NCI-H2196 (cell line): ENCODE results near the gene PFN3.
"Not testable (repeated sequence)": the region's sequence is repeated elsewhere in the genome, so short reads cannot be mapped to it uniquely, and the experiment has no call there.

Source experiments
- DNase-seq: peaks from one replicate; lab custom pipeline; 2025; ENCODE audit not compliant: unreplicated experiment; lab: John Stamatoyannopoulos, UW

PFN3 gene

DNA sequence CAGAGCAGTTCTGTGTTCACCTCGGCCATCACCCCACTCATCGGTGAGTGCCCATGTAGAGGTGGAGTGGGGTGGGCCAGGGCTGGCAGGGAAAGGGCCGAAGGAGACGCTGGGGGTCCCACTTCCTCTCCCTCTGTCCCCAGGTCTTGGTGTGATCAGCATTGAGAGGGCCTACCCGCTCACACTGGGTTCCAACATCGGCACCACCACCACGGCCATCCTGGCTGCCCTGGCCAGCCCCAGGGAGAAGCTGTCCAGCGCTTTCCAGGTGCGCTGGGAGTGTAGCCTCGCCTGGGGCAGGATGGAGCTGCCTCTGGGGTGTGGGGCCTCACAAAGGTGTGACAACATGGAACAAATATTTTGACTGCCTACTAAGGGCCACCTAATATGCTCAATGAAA lies 3.7 kb downstream of the PFN3 start:
- no peak for DNase-seq

GRCh38 chr5:177396078-177396477 lies 4.4 kb downstream of the PFN3 start:
- no peak for DNase-seq

DNA sequence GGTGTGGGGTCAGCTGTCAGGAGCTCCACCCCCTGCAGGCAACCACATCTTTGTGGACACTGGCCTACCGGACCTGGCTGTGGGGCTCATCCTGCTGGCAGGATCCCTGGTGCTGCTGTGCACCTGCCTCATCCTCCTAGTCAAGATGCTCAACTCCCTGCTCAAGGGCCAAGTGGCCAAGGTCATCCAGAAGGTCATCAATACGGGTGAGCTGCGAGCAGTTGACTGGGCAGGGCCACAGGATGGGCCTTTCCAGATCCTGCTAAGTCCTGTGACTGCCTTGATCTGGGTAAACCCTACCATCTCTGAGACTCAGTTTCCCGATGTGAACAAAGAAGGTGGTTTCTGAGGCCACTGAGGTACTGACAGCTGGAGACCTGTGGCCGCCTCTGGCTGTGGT lies 6.5 kb downstream of the PFN3 start:
- DNase-seq: no peak

DNA sequence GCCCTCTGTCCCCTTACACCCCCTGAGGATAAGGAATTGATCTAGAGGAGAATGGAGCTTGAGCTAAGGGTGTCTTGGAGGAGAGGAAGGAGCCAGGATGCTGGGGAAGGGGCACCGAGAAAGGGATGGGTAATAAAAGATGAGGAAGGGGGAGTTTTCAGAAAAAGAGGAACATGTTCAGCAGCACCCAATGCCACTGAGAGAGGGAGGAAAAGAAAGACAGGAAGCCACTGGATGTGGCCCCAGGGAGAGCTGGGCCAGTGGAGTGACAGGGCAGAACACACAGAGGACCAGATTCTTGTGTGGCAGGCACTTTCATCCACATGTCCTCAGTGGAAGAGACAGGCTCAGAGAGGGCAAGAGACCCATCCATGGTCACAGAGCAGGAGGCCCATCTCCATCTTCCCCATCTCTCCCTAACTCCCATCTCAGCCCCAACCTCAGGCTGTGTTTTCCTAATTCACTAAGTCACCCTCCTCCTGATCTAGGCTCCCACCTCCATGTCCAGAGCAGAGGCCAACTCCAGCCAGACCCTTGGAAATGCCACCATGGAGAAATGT lies 7.2 kb downstream of the PFN3 start:
- DNase-seq: no peak

DNA sequence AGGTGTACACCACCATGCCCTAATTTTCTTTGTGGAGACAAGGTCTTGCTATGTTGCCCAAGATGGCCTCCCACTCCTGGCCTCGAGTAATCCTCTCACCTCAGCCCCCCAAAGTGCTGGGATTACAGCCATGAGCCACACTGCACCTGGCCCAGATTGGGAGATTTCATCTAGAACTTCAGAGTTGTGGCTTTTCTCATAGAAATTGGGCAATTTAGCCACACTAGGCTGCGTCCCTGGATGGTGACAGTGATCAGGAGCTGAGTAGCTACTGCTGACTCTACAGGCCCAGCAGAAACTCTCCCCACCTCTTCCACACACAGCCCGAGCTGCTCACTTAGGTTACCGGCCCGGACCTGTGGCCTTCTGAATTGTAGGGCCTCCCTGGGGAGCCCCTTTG lies 7.7 kb downstream of the PFN3 start:
- DNase-seq: no peak

DNA sequence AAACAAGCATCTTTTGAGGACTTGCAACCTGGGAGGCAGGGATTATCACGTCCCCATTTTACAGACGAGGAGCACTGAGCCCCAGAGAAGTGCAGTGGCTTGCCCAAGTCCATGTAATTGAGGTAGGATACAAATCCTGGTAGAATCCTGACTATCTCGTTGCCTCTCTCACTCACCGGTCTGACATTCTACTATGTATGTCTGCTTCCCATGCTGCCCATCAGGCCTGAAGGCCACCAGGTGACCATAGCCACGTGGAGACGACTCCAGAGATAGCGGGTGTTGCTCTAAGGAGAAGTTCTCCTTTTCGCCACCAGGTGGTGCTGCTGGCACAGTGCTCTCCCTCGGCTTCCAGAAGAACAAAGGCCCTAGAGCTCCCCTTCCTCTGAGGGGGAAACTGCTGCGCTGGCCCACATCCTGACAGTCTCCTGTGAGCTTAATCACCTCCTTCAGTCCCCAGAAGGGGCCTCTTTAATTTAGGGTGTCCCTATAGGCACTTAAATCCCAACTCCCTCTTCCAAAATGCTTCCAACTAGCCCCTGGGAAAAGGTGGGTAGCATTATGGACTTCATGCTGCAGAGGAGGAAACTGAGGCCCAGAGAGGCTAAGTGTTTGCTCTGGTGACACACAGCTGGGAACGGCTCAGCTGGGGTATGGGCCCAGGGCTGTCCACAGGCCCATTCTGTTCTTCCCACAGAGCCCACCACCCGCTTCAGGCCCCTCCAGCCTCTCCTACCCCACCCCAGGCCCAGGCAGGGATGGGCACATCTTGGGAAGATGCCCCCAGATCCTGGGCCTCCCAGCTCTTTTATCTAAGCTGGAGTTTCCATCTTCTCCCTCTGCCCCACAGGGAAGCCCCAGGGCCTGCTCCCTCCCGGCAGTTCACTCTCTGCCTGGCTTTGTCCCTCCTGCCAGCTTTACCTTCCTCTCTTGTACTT lies 9.8 kb downstream of the PFN3 start:
- DNase-seq: peak; percentile 90

DNA sequence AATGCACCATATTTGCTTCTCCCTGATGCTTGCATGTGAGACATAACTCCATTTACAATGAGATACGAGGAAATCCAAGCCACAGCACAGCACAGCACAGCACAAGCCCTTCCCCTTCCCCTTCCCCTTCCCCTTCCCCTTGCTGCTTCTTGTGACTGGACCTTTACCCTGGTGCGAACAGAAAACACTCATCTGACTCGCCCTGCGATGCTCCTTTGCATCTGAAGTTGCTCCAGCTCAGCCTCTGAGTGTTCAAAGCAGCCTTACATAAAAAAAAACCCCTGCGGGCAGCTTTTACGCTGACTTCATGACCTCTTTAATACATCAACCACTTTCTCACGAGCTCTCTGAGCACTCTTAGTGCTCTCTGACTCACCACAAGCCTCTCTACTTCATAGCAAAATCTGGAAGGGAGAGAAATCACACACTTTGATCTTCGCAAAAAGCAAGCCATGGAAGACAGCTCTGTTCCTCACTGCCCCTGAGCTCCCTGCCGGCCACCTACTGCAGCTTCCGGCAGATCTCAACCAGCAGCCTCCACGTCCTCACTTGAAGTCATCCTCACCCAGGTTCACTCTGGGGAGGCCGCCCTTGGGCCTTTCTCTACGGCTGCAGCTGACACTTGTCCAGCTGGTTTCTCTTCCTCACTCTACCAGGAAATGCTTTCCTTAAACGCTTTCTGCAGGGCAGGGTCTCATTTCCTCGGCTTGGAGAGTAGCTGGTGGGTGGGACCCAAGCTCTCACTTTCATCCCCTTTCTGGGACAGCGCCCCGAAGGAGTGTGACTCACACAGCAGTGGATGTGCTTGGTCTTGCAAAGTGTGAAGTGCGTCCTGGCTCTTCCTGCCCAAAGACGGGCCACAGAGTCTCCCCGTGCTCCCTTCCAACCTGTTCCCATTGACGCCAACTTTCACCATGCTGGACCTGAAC lies 11.0 kb downstream of the PFN3 start:
- no peak for DNase-seq

DNA sequence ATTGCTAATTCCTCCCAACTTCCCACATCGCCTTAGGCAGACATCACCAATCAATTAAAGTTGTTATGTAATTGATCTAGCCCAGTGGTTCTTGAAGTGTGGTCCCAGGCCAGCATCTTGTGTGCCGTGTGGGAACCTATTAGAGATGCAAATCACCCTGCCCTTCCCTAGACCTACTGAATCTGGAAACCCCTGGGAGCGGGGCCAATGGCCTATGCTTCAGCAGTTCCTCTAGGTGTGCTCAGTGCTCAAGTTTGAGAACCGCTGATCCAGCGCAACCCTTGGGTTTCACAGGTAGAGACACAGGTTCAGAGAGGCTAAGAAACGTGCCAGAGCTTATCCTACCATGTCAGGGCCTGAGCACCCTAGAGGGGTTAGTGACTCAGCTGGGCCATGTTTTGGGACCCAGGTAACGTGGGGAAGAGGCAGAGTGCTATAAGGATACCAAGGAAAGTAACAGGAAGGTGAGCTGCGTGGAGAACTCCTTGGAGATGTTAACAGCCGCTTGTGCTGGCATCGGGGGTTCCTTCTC lies 11.9 kb downstream of the PFN3 start:
- no peak for DNase-seq

DNA sequence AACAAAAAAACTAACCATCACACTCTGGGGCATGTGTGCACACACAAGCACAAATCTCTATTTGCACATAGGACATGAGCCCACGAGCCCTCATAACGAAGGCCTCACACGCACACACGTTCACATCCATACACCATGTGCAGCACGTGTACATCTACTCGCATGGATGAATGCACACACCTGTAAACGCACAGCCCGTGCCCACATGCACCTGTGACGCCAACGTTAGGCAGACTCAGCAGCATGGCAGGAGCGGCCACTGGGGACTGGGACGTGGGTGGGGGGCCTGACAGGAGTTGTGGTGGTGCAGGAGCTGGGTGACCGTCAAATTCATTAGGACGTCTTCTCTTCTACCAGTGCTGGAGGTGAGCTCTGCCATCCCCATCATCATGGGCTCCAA lies 13.1 kb downstream of the PFN3 start:
- no peak for DNase-seq

GRCh38 chr5:177386542-177386941 lies 13.9 kb downstream of the PFN3 start:
- DNase-seq: no peak

DNA sequence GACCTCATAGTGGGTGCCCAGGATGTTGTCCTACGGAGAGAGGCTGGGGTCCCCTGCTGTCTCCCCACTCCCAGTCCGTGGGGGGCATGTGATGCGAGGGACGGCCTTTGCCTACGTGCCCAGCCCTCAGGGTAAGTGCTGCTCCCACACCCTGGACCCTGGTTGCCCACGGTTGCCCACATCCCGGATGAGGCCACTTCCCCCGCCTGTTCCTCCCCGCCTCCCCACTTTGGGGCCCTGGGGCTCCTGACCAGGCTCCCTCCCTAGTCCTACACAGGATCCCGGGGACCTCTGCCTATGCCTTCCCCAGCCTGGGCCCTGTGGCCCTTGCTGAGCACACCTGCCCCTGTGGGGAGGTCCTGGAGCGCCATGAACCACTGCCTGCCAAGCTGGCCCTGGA lies 14.7 kb downstream of the PFN3 start:
- no peak for DNase-seq

- DNase-seq: no peak
These were observed 16.3 kb downstream of the PFN3 start, which contains the start of gene SLC34A1 for GRCh38 chr5:177384134-177384533. Gene SLC34A1, plus strand, starts transcription at chr5:177384434. Its CDS starts 1,308 bp downstream, at chr5:177385742.

GRCh38 chr5:177383181-177383580 lies 17.3 kb downstream of the PFN3 start:
- DNase-seq: no peak

DNA sequence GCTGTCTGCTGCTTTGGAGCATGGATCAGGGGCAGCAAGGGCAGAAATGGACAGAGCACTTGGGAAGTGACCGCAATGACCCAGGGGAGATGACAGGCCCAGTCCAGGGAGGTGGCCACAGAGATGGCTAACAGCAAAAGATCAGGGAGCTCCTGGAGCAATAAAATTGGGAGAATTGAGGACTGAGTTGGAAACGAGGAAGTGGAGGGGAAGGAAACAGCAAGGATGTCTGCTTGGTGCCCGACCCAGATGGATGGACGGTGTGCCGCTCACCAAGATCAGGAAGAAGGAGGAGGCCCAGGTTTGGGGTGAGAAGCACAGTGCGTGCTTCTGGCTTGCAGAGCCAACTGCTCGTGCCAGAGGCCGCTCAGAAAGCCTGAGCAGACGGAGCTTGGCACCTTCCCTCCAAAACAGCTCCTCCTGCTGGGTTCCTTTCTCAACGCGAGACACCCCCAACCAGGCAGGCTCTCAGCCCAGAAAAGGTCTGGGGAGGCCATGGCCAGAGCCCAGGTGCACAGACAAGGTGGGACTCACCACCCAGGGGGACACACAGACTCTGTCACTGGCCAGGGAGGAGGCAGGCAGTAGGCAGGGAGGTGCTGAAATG lies 17.9 kb downstream of the PFN3 start:
- DNase-seq: no peak

- no peak for DNase-seq
These were observed 19.7 kb downstream of the PFN3 start for GRCh38 chr5:177380805-177381126.

DNA sequence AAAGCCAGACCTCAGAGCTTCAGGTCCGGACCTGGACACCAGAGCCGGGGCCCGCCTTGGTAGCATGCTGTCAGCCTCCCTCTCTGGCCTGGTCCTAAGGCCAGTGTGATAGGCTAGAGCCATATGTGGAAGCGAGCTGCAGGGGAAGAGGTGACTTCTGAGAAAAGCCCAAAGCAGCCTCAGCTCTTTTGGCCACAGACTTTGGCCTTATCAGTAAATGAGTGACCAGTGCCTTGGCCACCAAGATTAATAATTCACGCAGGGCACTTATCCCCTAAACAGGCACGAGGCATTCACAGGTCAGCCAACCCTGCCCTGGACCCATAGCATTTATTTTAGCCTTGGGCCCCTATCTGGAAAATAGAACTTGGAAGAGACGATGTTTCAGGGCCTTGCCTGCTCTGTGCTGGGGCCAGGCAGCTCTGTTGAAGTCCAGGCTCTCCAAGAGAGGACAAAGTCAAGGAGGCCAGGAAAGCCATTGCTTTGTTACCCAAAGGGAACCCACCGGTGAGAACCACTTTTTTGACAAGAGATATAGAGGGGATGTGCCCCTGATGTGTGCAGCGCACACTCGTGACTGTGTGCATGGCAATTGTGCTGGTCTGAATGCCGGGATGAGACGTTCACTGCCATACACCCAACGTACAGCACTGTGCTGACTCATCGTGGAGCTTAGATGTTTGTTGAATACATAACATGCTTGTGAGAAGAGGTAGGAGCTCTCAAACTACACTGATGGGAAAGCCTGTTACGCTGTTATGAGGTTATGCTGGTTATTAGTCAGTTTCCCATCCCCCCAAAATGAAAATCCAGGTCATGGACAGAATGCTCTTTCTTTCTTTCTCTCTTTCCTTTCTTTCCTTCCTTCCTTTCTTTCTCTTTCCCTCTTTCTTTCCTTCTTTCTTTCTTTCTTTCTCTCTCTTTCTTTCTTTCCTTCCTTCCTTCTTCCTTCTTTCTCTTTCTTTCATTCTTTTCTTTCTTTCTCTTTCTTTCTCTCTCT lies 21.3 kb downstream of the PFN3 start:
- no peak for DNase-seq

DNA sequence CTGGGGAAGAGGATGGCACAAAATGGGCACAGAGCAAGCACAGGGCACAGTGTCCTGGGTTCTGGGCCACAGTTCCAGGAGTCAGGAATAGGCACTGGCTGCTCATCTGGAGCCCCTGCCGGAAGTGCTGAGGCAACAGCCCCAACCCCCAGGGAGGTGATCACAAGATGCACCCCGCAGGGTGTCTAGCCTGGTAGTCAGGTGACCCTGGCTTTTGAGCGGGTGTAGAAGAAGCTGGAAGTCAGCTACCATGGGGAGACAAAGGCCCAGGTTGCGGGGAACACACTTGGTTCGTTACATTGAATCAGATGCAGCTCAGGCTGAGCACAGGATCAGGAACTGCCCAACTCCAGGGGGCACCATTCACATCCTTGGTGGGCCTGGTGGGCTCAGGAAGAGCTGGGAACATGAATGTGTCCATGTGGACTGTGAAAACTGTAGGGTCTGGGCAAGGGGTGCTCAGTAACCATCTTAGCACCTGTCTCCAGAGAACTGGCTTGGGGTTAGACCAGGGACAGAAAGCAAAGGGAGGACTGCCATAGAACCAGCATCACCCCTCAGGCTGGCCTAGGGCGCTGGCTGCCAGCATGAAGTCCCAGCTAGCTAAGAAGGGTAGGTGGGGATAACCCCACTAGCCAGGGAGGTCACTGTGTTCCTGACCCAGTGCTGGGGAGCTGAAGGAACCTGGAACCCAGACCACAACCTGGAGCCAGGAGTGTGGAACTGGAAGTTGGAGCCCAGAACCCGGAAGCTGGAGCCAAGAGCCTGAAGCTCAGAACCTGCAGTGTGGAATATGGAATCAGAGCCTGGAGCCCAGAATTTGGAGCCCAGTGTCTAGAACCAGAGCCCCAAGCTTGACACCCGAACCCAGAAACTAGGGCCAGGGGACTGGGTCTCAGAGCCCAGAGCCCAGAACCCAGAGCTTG lies 22.3 kb downstream of the PFN3 start:
- no peak for DNase-seq

DNA sequence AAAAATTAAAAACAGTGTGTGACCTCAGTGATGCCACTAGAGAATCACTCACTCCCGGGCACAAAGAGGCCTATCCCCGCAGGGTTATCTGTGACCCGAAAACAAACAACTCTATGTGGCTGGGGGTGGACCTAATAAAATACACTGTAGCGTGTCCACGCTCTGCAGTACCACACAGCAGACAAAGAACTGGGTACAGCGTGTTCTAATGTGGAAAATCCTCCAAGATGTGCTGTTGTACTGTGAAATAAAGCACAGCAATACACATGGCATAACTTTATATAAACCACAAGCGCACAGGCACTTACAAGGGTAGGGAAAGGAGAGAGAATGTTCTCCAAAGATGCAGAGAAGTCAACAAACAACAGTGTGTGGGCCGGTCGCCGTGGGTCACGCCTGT lies 24.4 kb downstream of the PFN3 start:
- no peak for DNase-seq

DNA sequence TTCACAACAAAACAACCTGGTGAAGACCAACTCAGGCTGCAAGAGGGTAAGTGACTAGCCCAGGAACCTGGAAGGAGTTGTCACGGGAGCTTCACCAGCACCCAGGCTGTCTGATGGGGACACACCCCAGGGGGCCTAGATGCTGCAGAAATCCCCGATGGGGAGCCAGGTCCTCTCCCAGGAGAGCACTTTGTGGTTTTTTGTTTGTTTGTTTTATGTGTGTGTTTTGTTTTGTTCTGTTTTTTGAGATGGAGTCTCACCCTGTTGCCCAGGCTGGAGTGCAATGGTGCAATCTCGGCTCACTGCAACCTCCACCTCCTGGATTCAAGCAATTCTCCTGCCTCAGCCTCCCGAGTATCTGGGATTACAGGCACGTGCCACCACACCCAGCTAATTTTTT lies 24.9 kb downstream of the PFN3 start:
- DNase-seq: not testable (repeated sequence)
